Brain pericyte (primary cell): ENCODE measurements around the gene NHEJ1.

ENCODE experiments used
- DNase-seq: peaks from one replicate; pipeline ENCODE4 v3.0.0-alpha.2; 2012; ENCODE audit warnings: low read depth, low spot score

The NHEJ1 gene

GRCh38 chr2:219182331-219183150 lies 21.9 kb upstream of the NHEJ1 start:
- DNase-seq = no peak

GRCh38 chr2:219181531-219181930 lies 20.9 kb upstream of the NHEJ1 start:
- no peak for DNase-seq

- DNase-seq = no peak
These were observed 20.3 kb upstream of the NHEJ1 start for GRCh38 chr2:219180961-219181360.

GRCh38 chr2:219179601-219180465 lies 19.2 kb upstream of the NHEJ1 start:
- no peak for DNase-seq

GRCh38 chr2:219178377-219179175 lies 18.0 kb upstream of the NHEJ1 start:
- no peak for DNase-seq

GRCh38 chr2:219177552-219178376 lies 17.1 kb upstream of the NHEJ1 start, which contains the start of gene RETREG2:
RETREG2 (plus strand) TSS chr2:219178275; CDS start chr2:219178353, 78 bp downstream.
- DNase-seq = peak; percentile 77

GRCh38 chr2:219176818-219177551 lies 16.4 kb upstream of the NHEJ1 start, which contains the start of gene CNPPD1:
CNPPD1 (minus strand) TSS chr2:219176925; CDS start chr2:219176828, 97 bp downstream.
- no peak for DNase-seq

- DNase-seq = no peak
These were observed 15.6 kb upstream of the NHEJ1 start for GRCh38 chr2:219175928-219176817.

GRCh38 chr2:219175486-219175885 lies 14.9 kb upstream of the NHEJ1 start:
- DNase-seq = no peak

- no peak for DNase-seq
These were observed 14.2 kb upstream of the NHEJ1 start for GRCh38 chr2:219174801-219175200.

GRCh38 chr2:219174146-219174545 lies 13.5 kb upstream of the NHEJ1 start:
- no peak for DNase-seq

- DNase-seq = no peak
These were observed 12.6 kb upstream of the NHEJ1 start for GRCh38 chr2:219173176-219173575.

- no peak for DNase-seq
These were observed 11.9 kb upstream of the NHEJ1 start for GRCh38 chr2:219172231-219173154.

- no peak for DNase-seq
These were observed 10.6 kb upstream of the NHEJ1 start for GRCh38 chr2:219171231-219171651.

GRCh38 chr2:219169930-219170654 lies 9.5 kb upstream of the NHEJ1 start, which contains the start of gene SLC23A3:
SLC23A3 (minus strand) TSS chr2:219170029; CDS start chr2:219169984, 45 bp downstream.
- DNase-seq = no peak

GRCh38 chr2:219168932-219169331 lies 8.3 kb upstream of the NHEJ1 start:
- no peak for DNase-seq

- DNase-seq = no peak
These were observed 7.9 kb upstream of the NHEJ1 start for GRCh38 chr2:219168526-219168925.
